Activated CD4-positive, alpha-beta T cell treated with anti-CD3 and anti-CD28 coated beads for 36 hours (primary cell): ENCODE measurements around the gene NALCN. TPM values are rescaled to one million over a fixed set of nuclear protein-coding genes. Genes with fewer than 3 reads are reported as not detected.

Source experiments
- ATAC-seq: fragments of 200-7000 bp; cut with Tn5 transposase; one replicate; pipeline ENCODE4 v1.10.0; 2021; ENCODE audit warnings: mild to moderate bottlenecking, moderate library complexity
- CTCF ChIA-PET: fragments of 350-600 bp; sonication (Branson Sonifier 250); formaldehyde crosslinking; loops from one replicate; lab custom pipeline; 2021; ENCODE audit warnings: antibody characterized with exemption; lab: Charles Lee
- POLR2A ChIA-PET: fragments of 350-600 bp; sonication (Branson Sonifier 250); formaldehyde crosslinking; loops from one replicate; lab custom pipeline; 2021; ENCODE audit warnings: antibody characterized with exemption, inconsistent platforms; lab: Charles Lee
- DNase-seq: peaks from one replicate; pipeline ENCODE4 v3.0.0-alpha.2; 2020
- H3K27ac Mint-ChIP-seq: one replicate; pipeline ENCODE4 v1.8.0; 2021; ENCODE audit warnings: mixed read lengths
- H3K27me3 Mint-ChIP-seq: one replicate; pipeline ENCODE4 v1.8.0; 2021; ENCODE audit warnings: mixed read lengths
- H3K36me3 Mint-ChIP-seq: one replicate; pipeline ENCODE4 v1.8.0; 2021; ENCODE audit warnings: low read depth, mixed read lengths
- H3K4me1 Mint-ChIP-seq: one replicate; pipeline ENCODE4 v1.8.0; 2021; ENCODE audit warnings: mixed read lengths
- H3K4me3 Mint-ChIP-seq: one replicate; pipeline ENCODE4 v1.8.0; 2021; ENCODE audit warnings: mild to moderate bottlenecking, moderate library complexity, mixed read lengths
- H3K9me3 Mint-ChIP-seq: one replicate; pipeline ENCODE4 v1.8.0; 2021; ENCODE audit warnings: low read depth, mixed read lengths
- intact Hi-C, 2 experiments: fragments of 100-400 bp; cut with DNase I in 1 of 2; cut with micrococcal nuclease in 1 of 2; formaldehyde crosslinking; loops; one replicate each; pipeline versions ENCODE4 v1.14.2 to v1.15.1; 2022 to 2024; cut with DNase I, micrococcal nuclease
- total RNA-seq, 2 experiments: library from RNA; stranded (reverse); gene quantifications; one replicate each; pipeline ENCODE4 v1.2.3, GENCODE V29; 2021

Gene NALCN
- total RNA-seq, 2 experiments from 2014 or later, result not detected

- no peak overlapping the region for H3K27ac Mint-ChIP-seq
- intact Hi-C loops, result no loop called here
- H3K4me3 Mint-ChIP-seq, result no peak overlapping the region
- no peaks in the 10 kb centered on the region for H3K4me1 Mint-ChIP-seq
- CTCF ChIA-PET, result no interaction called here
- POLR2A ChIA-PET, result no interaction called here
- no peaks in the 10 kb centered on the region for H3K36me3 Mint-ChIP-seq
- H3K27me3 Mint-ChIP-seq, result peaks cover 23% of the 10 kb centered on the region
- no peak for DNase-seq
- peaks cover 5% of the 10 kb centered on the region for H3K9me3 Mint-ChIP-seq
- no peak for ATAC-seq
These were observed 379.8 kb downstream of the NALCN start for GRCh38 chr13:101036546-101036945.

- Mint-ChIP-seq H3K4me1 (no peaks in the 10 kb centered on the region), H3K27ac (no peak overlapping the region), H3K4me3 (no peak overlapping the region), H3K36me3 (no peaks in the 10 kb centered on the region), H3K9me3 (peaks cover 5% of the 10 kb centered on the region), H3K27me3 (peaks cover 29% of the 10 kb centered on the region)
- ChIA-PET POLR2A (no interaction called here), CTCF (no interaction called here)
- intact Hi-C loops, result no loop called here
- DNase-seq (no peak), ATAC-seq (no peak)
These were observed 381.1 kb downstream of the NALCN start for GRCh38 chr13:101035119-101035620.

- no peaks in the 10 kb centered on the region for H3K9me3 Mint-ChIP-seq
- intact Hi-C loops, result no loop called here
- H3K4me1 Mint-ChIP-seq, result no peaks in the 10 kb centered on the region
- H3K4me3 Mint-ChIP-seq, result no peak overlapping the region
- DNase-seq (no peak), ATAC-seq (no peak)
- CTCF ChIA-PET, result no interaction called here
- no peaks in the 10 kb centered on the region for H3K36me3 Mint-ChIP-seq
- POLR2A ChIA-PET, result no interaction called here
- no peak overlapping the region for H3K27ac Mint-ChIP-seq
- peaks cover 12% of the 10 kb centered on the region for H3K27me3 Mint-ChIP-seq
These were observed 389.4 kb downstream of the NALCN start for GRCh38 chr13:101026736-101027398.

DNA sequence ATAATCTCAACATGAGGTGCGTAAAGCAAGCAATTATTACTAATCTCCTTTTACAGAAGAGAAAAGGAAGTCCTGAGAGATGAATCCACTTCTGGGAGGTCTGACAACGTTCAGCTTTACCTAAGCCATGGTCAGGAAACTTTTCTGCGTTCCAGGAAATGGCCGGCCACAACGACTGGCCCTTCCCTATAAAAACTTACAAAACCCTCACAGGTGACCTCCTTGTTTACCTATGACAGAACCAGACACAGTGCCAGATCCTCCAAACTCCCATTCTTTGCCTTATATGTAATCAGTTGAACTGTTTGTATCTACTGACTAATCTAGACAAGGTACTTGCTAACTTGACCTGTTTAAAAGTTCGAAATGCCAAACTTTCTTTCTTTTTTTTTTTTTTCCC is 390.0 kb downstream of the NALCN start:
- CTCF ChIA-PET, result no interaction called here
- intact Hi-C loops, result no loop called here

GRCh38 chr13:101025925-101026324 is 390.4 kb downstream of the NALCN start:
- Mint-ChIP-seq H3K27ac (no peak overlapping the region), H3K4me1 (no peaks in the 10 kb centered on the region), H3K9me3 (no peaks in the 10 kb centered on the region), H3K36me3 (no peaks in the 10 kb centered on the region), H3K27me3 (peaks cover 7% of the 10 kb centered on the region), H3K4me3 (no peak overlapping the region)
- ChIA-PET POLR2A (no interaction called here), CTCF (interaction anchor here (0.7 to 1.2 kb wide), 3 partner anchors 12 to 1954 kb away, joined by 3 to 4 read pairs (median 4); no protein-coding TSS in a partner anchor)
- intact Hi-C loops, result no loop called here
- no peak for ATAC-seq
- DNase-seq, result no peak

More for the DNA sequence above, 390.0 kb downstream of the NALCN start:
- POLR2A ChIA-PET, result no interaction called here
- H3K27ac Mint-ChIP-seq, result no peak overlapping the region
- H3K36me3 Mint-ChIP-seq, result no peaks in the 10 kb centered on the region
- DNase-seq (no peak), ATAC-seq (no peak)
- H3K27me3 Mint-ChIP-seq, result peaks cover 10% of the 10 kb centered on the region
- H3K4me1 Mint-ChIP-seq, result no peaks in the 10 kb centered on the region
- no peak overlapping the region for H3K4me3 Mint-ChIP-seq
- H3K9me3 Mint-ChIP-seq, result no peaks in the 10 kb centered on the region

GRCh38 chr13:101025519-101025918 is 390.8 kb downstream of the NALCN start:
- ChIA-PET CTCF (interaction anchor here (0.7 to 1.2 kb wide), 3 partner anchors 12 to 1955 kb away, joined by 3 to 4 read pairs (median 4); no protein-coding TSS in a partner anchor), POLR2A (no interaction called here)
- intact Hi-C loops, result no loop called here
- no peak overlapping the region for H3K27ac Mint-ChIP-seq
- peaks cover 5% of the 10 kb centered on the region for H3K27me3 Mint-ChIP-seq
- DNase-seq, result no peak
- no peaks in the 10 kb centered on the region for H3K9me3 Mint-ChIP-seq
- no peak for ATAC-seq
- H3K4me1 Mint-ChIP-seq, result no peaks in the 10 kb centered on the region
- H3K4me3 Mint-ChIP-seq, result no peak overlapping the region
- H3K36me3 Mint-ChIP-seq, result no peaks in the 10 kb centered on the region

- DNase-seq (no peak), ATAC-seq (no peak)
- ChIA-PET CTCF (no interaction called here), POLR2A (no interaction called here)
- Mint-ChIP-seq H3K36me3 (no peaks in the 10 kb centered on the region), H3K9me3 (no peaks in the 10 kb centered on the region), H3K27me3 (peaks cover 16% of the 10 kb centered on the region), H3K4me3 (no peak overlapping the region), H3K27ac (no peak overlapping the region), H3K4me1 (no peaks in the 10 kb centered on the region)
- intact Hi-C loops, result no loop called here
These were observed 397.2 kb downstream of the NALCN start for GRCh38 chr13:101019126-101019525.

DNA sequence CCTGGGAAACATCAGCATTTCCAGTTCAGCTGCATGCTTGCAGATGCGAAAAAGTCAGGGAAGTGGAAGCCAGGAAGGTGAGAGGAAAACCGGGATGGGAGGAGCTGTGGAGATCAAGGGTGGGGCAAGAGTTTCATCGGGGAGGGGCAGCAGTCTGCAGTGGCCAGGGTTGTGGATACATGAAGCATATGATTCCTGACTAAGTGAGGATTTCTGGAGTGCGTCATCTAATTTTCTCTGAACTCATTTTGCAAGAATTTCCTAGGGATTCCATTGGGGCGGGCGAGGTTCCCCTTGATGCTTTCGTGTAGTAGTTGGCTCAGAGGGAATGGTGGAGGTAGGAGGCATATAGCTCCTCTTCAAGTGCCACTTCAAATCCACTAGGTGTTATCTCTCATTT is 397.6 kb downstream of the NALCN start:
- no peak overlapping the region for H3K27ac Mint-ChIP-seq
- DNase-seq (no peak), ATAC-seq (no peak)
- ChIA-PET POLR2A (no interaction called here), CTCF (no interaction called here)
- no peak overlapping the region for H3K4me3 Mint-ChIP-seq
- no peaks in the 10 kb centered on the region for H3K4me1 Mint-ChIP-seq
- peaks cover 16% of the 10 kb centered on the region for H3K27me3 Mint-ChIP-seq
- H3K9me3 Mint-ChIP-seq, result no peaks in the 10 kb centered on the region
- intact Hi-C loops, result no loop called here
- H3K36me3 Mint-ChIP-seq, result no peaks in the 10 kb centered on the region

GRCh38 chr13:101017123-101017872 is 399.0 kb downstream of the NALCN start:
- Mint-ChIP-seq H3K4me1 (no peaks in the 10 kb centered on the region), H3K27ac (no peak overlapping the region), H3K27me3 (peaks cover 16% of the 10 kb centered on the region), H3K4me3 (no peak overlapping the region), H3K9me3 (no peaks in the 10 kb centered on the region), H3K36me3 (no peaks in the 10 kb centered on the region)
- intact Hi-C loops, result no loop called here
- ATAC-seq (no peak), DNase-seq (no peak)
- ChIA-PET POLR2A (no interaction called here), CTCF (no interaction called here)

GRCh38 chr13:101016475-101016874 is 399.8 kb downstream of the NALCN start:
- ChIA-PET POLR2A (no interaction called here), CTCF (no interaction called here)
- Mint-ChIP-seq H3K36me3 (no peaks in the 10 kb centered on the region), H3K4me3 (no peak overlapping the region), H3K27ac (no peak overlapping the region), H3K27me3 (peaks cover 16% of the 10 kb centered on the region), H3K9me3 (no peaks in the 10 kb centered on the region), H3K4me1 (no peaks in the 10 kb centered on the region)
- intact Hi-C loops, result no loop called here
- ATAC-seq, result no peak
- no peak for DNase-seq

DNA sequence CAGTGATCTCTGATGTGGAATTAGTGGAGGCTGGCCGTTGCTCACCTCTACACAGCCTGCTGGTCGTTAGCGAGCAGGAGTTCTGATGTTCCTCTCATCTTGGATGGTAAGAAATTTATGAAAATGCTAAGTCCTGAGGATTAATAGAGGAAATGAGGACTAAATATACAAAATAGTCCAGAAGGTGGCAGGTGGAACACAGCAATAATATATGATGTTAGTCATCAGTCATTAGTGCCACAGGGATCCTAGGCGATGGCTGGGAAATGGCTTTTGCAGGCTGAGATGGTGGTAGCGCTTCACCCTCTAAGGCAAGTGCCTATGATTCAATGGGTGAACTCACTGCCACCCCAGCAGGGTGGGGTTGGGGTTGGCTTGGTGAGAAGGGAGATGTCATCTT is 403.1 kb downstream of the NALCN start:
- no peak overlapping the region for H3K4me3 Mint-ChIP-seq
- peaks cover 14% of the 10 kb centered on the region for H3K27me3 Mint-ChIP-seq
- no peak overlapping the region for H3K27ac Mint-ChIP-seq
- no peaks in the 10 kb centered on the region for H3K4me1 Mint-ChIP-seq
- H3K36me3 Mint-ChIP-seq, result no peaks in the 10 kb centered on the region
- H3K9me3 Mint-ChIP-seq, result no peaks in the 10 kb centered on the region
- ATAC-seq (no peak), DNase-seq (no peak)
- ChIA-PET POLR2A (no interaction called here), CTCF (interaction anchor here (0.6 to 0.7 kb wide), 2 partner anchors 589 to 1247 kb away, joined by 3 to 4 read pairs; no protein-coding TSS in a partner anchor)
- intact Hi-C loops, result no loop called here

DNA sequence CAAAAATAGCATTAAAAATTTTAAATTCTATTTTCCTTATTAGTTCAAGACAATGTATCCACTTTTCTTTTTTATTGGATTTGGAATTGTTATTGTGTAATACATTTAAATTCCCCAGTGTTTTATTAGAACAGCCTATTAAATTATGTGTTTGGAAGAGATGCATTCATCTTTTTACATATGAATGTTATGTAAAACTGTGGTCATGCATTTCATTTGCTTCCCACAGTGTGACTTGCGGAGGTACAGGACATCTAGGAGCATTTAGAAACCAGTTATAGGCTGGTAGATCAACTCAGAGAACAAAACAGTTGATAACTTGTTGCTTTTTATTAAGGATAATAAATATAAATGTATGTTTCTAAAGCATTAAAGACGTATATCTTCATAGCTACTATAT is 406.2 kb downstream of the NALCN start:
- no peak for ATAC-seq
- DNase-seq, result no peak
- peaks cover 6% of the 10 kb centered on the region for H3K27me3 Mint-ChIP-seq
- H3K9me3 Mint-ChIP-seq, result no peaks in the 10 kb centered on the region
- H3K36me3 Mint-ChIP-seq, result no peaks in the 10 kb centered on the region
- ChIA-PET CTCF (no interaction called here), POLR2A (no interaction called here)
- no peak overlapping the region for H3K27ac Mint-ChIP-seq
- intact Hi-C loops, result no loop called here
- H3K4me3 Mint-ChIP-seq, result no peak overlapping the region
- no peaks in the 10 kb centered on the region for H3K4me1 Mint-ChIP-seq
